A673 (cell line): ENCODE results near the gene IQCK. TPM values are rescaled to one million over a fixed set of nuclear protein-coding genes. Genes with fewer than 3 reads are reported as not detected.
"Not testable (repeated sequence)": the region's sequence is repeated elsewhere in the genome, so short reads cannot be mapped to it uniquely, and the experiment has no call there.

Source experiments
- BruUV-seq: library from RNA; stranded (reverse); fragments of 400-500 nt; replicated peaks from 2 replicates; lab custom pipeline; 2021; lab: Mats Ljungman, UMichigan
- CTCF ChIA-PET: fragments of 300-600 bp; sonication (Branson Sonifier 250); formaldehyde crosslinking; loops from one replicate; lab custom pipeline; 2022; ENCODE audit warnings: antibody characterized with exemption; lab: Charles Lee
- POLR2A ChIA-PET: fragments of 300-600 bp; sonication (Branson Sonifier 250); formaldehyde crosslinking; loops from one replicate; lab custom pipeline; 2022; ENCODE audit warnings: antibody characterized with exemption; ENCODE audit not compliant: low non-redundant PET; lab: Charles Lee
- DNase-seq: peaks from one replicate; pipeline ENCODE4 v3.0.0-alpha.2; 2015; ENCODE audit warnings: low spot score
- H3K27ac ChIP-seq: fragments of 200-600 bp; sonication (generic); 2 replicates; pipeline ENCODE4 v1.5.1; 2016; ENCODE audit warnings: mixed run types, low read depth, mild to moderate bottlenecking, mixed read lengths, antibody characterized with exemption, low read length; ENCODE audit not compliant: poor library complexity, severe bottlenecking
- H3K27me3 ChIP-seq: fragments of 200-600 bp; sonication (generic); replicated peaks from 2 replicates; pipeline ENCODE4 v1.6.1; 2017; ENCODE audit warnings: mixed run types, low read depth, mild to moderate bottlenecking, mixed read lengths, antibody characterized with exemption, low read length; ENCODE audit not compliant: insufficient read depth, poor library complexity
- H3K36me3 ChIP-seq: fragments of 200-600 bp; sonication (generic); 2 replicates; pipeline ENCODE4 v1.6.1; 2016; ENCODE audit warnings: mixed run types, mild to moderate bottlenecking, mixed read lengths, antibody characterized with exemption, low read length; ENCODE audit not compliant: insufficient read depth, poor library complexity, severe bottlenecking
- H3K4me1 ChIP-seq: fragments of 200-600 bp; sonication (generic); 2 replicates; pipeline ENCODE4 v1.6.1; 2017; ENCODE audit warnings: mixed run types, mild to moderate bottlenecking, mixed read lengths, antibody characterized with exemption, low read length; ENCODE audit not compliant: insufficient read depth, poor library complexity, severe bottlenecking
- H3K4me3 ChIP-seq: fragments of 200-600 bp; sonication (generic); 2 replicates; pipeline ENCODE4 v1.5.1; 2016; ENCODE audit warnings: low read depth, mixed run types, mild to moderate bottlenecking, mixed read lengths, low read length; ENCODE audit not compliant: poor library complexity, severe bottlenecking
- H3K9me3 ChIP-seq: fragments of 200-600 bp; sonication (generic); 2 replicates; pipeline ENCODE4 v1.6.1; 2016; ENCODE audit warnings: mixed run types, low read depth, mild to moderate bottlenecking, mixed read lengths, antibody characterized with exemption, low read length; ENCODE audit not compliant: poor library complexity, severe bottlenecking
- EZH2 ChIP-seq: fragments of 200-600 bp; sonication (generic); IDR thresholded peaks from 2 replicates; pipeline ENCODE4 v1.6.1; 2017; ENCODE audit warnings: borderline replicate concordance, low read depth, mild to moderate bottlenecking, mixed read lengths, antibody characterized with exemption, low read length; ENCODE audit not compliant: poor library complexity, severe bottlenecking
- intact Hi-C: fragments of 100-400 bp; cut with micrococcal nuclease; formaldehyde crosslinking; loops from one replicate; pipeline ENCODE4 v1.10.0; 2022; ENCODE audit not compliant: unreplicated experiment
- total RNA-seq: library from RNA; stranded (reverse); gene quantifications from 2 replicates; pipeline ENCODE4 v1.2.3, GENCODE V29; 2021
- TF ChIP-seq, protein P1 (sequence below): fragments of 300-800, 200-600 bp; sonication (generic); conservative IDR thresholded peaks from 2 replicates; pipeline ENCODE4 v1.5.1; 2017; ENCODE audit warnings: low read depth, mild to moderate bottlenecking, antibody characterized with exemption, low read length, moderate library complexity, mixed read lengths

IQCK gene
- total RNA-seq, 1 experiment from 2014 or later = 11.2 TPM

DNA sequence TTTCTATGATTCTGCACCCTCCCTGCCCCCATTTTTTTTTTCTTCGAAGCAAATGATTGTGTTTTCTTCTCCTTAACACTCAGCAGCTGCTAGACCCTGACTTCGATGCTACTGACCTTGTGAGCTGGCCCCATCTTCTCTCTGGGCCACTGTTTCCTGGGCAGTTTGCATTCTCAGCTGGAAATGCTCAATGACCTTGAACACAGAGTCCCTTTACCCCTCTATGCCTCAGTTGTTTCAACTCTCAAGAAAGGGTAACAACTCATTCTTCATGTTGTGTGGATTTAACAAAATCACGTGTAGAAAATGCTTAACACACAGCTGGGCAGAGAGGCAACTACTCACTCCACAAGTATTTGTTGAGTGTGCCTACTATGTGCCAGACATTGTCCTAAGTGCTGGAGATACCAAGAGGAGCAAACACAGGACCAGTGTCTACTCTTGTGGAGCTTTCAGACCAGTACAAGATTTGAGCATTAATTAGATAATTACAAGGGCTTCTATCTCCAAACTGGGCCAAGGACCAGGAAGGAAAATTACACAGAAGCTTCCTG, 66.2 kb downstream of the IQCK start:
- no peaks in the 10 kb centered on the region for H3K9me3 ChIP-seq
- ChIA-PET POLR2A (no interaction called here), CTCF (no interaction called here)
- H3K27ac ChIP-seq = no peak overlapping the region
- no peaks in the 10 kb centered on the region for H3K4me1 ChIP-seq
- DNase-seq = no peak
- no peaks in the 10 kb centered on the region for H3K36me3 ChIP-seq
- intact Hi-C loops = no loop called here
- no peaks in the 10 kb centered on the region for H3K27me3 ChIP-seq
- BruUV-seq = no TSS peak
- no peak overlapping the region for H3K4me3 ChIP-seq
- TF ChIP-seq EZH2 = no peak

DNA sequence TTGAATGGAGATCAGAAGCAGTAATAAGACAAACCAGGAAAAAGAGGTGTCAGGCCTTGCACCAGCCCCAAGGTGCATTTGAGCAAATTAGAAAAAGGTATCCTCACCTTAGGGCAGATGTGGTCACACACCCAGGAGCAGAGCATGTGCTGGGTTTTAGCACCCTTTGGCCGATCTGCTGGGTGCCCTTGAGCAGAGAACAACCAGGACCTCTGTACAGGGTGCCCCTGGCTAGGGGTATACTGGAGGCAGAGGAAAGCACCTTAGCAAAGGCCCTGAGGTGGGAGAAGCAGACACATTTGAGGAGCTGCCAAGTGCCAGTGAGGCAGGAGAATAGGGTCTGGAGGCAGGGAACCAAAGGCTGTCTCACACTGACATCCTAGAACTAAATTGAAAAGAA, 67.0 kb downstream of the IQCK start:
- BruUV-seq = no TSS peak
- Histone ChIP-seq H3K36me3 (no peaks in the 10 kb centered on the region), H3K4me1 (no peaks in the 10 kb centered on the region), H3K9me3 (no peaks in the 10 kb centered on the region), H3K4me3 (no peak overlapping the region), H3K27ac (no peak overlapping the region), H3K27me3 (no peaks in the 10 kb centered on the region)
- intact Hi-C loops = no loop called here
- TF ChIP-seq, protein P1, sequence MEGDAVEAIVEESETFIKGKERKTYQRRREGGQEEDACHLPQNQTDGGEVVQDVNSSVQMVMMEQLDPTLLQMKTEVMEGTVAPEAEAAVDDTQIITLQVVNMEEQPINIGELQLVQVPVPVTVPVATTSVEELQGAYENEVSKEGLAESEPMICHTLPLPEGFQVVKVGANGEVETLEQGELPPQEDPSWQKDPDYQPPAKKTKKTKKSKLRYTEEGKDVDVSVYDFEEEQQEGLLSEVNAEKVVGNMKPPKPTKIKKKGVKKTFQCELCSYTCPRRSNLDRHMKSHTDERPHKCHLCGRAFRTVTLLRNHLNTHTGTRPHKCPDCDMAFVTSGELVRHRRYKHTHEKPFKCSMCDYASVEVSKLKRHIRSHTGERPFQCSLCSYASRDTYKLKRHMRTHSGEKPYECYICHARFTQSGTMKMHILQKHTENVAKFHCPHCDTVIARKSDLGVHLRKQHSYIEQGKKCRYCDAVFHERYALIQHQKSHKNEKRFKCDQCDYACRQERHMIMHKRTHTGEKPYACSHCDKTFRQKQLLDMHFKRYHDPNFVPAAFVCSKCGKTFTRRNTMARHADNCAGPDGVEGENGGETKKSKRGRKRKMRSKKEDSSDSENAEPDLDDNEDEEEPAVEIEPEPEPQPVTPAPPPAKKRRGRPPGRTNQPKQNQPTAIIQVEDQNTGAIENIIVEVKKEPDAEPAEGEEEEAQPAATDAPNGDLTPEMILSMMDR = no peak
- TF ChIP-seq EZH2 = no peak
- CTCF ChIA-PET = no interaction called here
- DNase-seq = no peak
- POLR2A ChIA-PET = no interaction called here

GRCh38 chr16:19785512-19786130, 67.5 kb downstream of the IQCK start:
- DNase-seq = no peak
- no peaks in the 10 kb centered on the region for H3K27me3 ChIP-seq
- H3K36me3 ChIP-seq = no peaks in the 10 kb centered on the region
- no peaks in the 10 kb centered on the region for H3K9me3 ChIP-seq
- intact Hi-C loops = no loop called here
- no TSS peak for BruUV-seq
- CTCF ChIA-PET = no interaction called here
- H3K27ac ChIP-seq = no peak overlapping the region
- H3K4me1 ChIP-seq = no peaks in the 10 kb centered on the region
- TF ChIP-seq, protein P1 = no peak
- TF ChIP-seq EZH2 = no peak
- H3K4me3 ChIP-seq = no peak overlapping the region
- POLR2A ChIA-PET = no interaction called here

- H3K4me3 ChIP-seq, H3K9me3 ChIP-seq, BruUV-seq, POLR2A ChIA-PET, H3K4me1 ChIP-seq, CTCF ChIA-PET, intact Hi-C loops, H3K36me3 ChIP-seq, DNase-seq, H3K27me3 ChIP-seq, H3K27ac ChIP-seq: not testable (repeated sequence)
Observed at GRCh38 chr16:19801369-19801768, 83.3 kb downstream of the IQCK start.

DNA sequence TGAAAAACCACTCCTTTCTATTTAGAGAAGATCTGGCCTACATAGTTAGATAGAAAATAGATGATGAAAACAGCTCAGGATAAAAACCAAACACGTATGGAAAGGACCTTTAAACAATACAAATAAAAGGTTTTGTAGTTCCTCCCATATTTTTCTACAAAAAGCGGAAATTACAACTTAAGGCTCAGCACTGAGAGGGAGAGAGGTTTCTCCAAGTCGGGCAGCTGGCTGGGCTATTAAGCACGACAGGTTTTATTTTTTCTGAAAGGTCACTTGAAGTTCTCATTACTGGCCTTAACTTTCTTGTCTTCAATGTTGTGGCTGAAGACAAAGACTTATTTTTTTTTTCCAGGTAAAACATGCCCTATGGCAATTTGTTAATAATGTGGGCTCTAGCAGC, 83.8 kb downstream of the IQCK start:
- H3K36me3 ChIP-seq, POLR2A ChIA-PET, intact Hi-C loops: not testable (repeated sequence)

More for the DNA sequence above, 83.8 kb downstream of the IQCK start:
- H3K27me3 ChIP-seq, DNase-seq, CTCF ChIA-PET, H3K27ac ChIP-seq, H3K4me3 ChIP-seq, H3K9me3 ChIP-seq, BruUV-seq, H3K4me1 ChIP-seq: not testable (repeated sequence)
